ENCODE measurements around the gene USP50. TPM values are rescaled to one million over a fixed set of nuclear protein-coding genes. Genes with fewer than 3 reads are reported as not detected.
"Not testable (repeated sequence)": the region's sequence is repeated elsewhere in the genome, so short reads cannot be mapped to it uniquely, and the experiment has no call there.

USP50 gene
- total RNA-seq, 3 donors from 2014 or later: not detected

DNA sequence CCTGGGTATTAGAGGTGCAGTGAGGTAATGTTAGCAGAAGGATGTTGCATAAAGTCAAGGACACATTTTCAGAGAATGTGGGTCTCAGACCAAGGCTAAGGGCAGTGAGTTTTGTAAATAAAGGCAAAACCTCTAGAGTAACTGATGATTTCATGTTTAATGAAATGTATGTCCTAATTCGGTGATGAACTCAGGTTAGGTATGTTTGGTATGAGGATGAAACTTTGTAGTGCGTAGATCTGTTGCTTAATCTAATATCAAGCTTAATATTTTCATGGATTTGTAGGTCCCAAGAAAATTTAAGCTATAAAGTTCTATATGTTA, 3.6 kb downstream of the USP50 start:
- Mint-ChIP-seq H3K4me3 (no peak overlapping the region), H3K36me3 (ENCODE audit: insufficient read depth) (no peaks in the 10 kb centered on the region), H3K27me3 (ENCODE audit: low read depth) (peaks cover 3% of the 10 kb centered on the region), H3K9me3 (no peaks in the 10 kb centered on the region), H3K4me1 (ENCODE audit: low read depth) (no peaks in the 10 kb centered on the region)
- ATAC-seq (no peak), DNase-seq (no peak)

DNA sequence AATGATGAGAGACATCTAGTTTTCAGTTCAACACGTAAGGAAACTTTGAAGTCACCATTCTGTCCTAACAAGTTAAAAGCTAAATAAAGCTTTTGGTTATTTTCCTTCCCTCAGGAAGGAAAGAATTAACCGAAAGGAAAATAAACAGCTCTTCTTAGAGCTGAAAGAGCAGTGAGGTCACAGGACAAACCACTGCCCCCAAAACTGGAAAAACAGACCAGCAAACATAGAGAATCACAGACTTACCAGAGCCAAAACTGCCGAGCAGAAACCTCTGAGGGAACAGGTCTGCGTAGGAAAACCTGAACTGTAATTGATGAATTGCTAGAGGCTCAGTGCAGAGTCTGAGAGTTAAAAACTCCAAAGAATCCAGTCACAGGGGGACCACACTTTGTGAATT, 14.7 kb downstream of the USP50 start:
- Mint-ChIP-seq H3K9me3 (peaks cover 3% of the 10 kb centered on the region), H3K4me1 (ENCODE audit: low read depth) (no peaks in the 10 kb centered on the region), H3K4me3 (no peak overlapping the region), H3K36me3 (ENCODE audit: insufficient read depth) (no peaks in the 10 kb centered on the region), H3K27me3 (ENCODE audit: low read depth) (no peaks in the 10 kb centered on the region)
- DNase-seq (no peak), ATAC-seq (no peak)

DNA sequence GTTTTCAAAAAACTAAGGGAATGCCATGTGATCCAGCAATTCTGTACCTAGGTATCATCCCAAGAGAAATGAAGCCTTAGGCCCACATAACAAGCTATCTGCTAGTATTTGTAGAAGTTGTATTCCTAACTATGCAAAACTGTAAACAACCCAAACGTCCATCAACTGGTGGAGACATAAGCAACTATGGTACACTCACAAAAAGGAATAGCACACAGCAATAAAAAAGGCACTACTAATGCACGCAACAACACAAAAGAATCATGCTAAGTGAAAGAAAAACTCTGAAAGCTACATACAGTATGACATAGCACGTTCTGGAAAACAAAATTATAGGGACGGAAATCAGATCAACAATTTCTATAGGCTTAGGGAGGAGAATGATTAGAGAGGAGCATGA, 15.3 kb downstream of the USP50 start:
- no peak overlapping the region for H3K4me3 Mint-ChIP-seq

DNA sequence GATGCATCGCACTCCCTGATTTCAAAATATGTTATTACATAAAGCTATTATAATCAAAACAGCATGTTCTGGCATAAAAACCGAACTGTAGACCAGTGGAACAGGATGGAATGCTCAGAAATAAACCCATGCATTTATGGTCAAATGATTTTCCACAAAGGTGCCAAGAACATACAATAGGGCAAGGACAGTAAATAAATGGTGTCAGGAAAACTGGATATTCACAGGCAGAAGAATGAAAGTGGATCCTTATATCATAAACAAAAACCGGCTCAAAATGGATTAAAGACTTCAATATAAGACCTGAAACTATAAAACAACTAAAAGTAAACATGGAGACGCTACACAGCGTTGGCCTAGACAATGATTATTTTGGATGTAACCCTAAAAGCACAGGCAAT, 22.6 kb downstream of the USP50 start:
- no peaks in the 10 kb centered on the region for H3K36me3 Mint-ChIP-seq (ENCODE audit: insufficient read depth)
- H3K4me3 Mint-ChIP-seq: no peak overlapping the region
- H3K4me1 Mint-ChIP-seq (ENCODE audit: low read depth): no peaks in the 10 kb centered on the region
- peaks cover 3% of the 10 kb centered on the region for H3K9me3 Mint-ChIP-seq
- ATAC-seq (no peak), DNase-seq (no peak)
- no peaks in the 10 kb centered on the region for H3K27me3 Mint-ChIP-seq (ENCODE audit: low read depth)

More for the DNA sequence above, 15.3 kb downstream of the USP50 start:
- no peak for DNase-seq
- Mint-ChIP-seq H3K9me3 (peaks cover 3% of the 10 kb centered on the region), H3K27me3 (ENCODE audit: low read depth) (no peaks in the 10 kb centered on the region), H3K36me3 (ENCODE audit: insufficient read depth) (no peaks in the 10 kb centered on the region), H3K4me1 (ENCODE audit: low read depth) (no peaks in the 10 kb centered on the region)
- no peak for ATAC-seq

DNA sequence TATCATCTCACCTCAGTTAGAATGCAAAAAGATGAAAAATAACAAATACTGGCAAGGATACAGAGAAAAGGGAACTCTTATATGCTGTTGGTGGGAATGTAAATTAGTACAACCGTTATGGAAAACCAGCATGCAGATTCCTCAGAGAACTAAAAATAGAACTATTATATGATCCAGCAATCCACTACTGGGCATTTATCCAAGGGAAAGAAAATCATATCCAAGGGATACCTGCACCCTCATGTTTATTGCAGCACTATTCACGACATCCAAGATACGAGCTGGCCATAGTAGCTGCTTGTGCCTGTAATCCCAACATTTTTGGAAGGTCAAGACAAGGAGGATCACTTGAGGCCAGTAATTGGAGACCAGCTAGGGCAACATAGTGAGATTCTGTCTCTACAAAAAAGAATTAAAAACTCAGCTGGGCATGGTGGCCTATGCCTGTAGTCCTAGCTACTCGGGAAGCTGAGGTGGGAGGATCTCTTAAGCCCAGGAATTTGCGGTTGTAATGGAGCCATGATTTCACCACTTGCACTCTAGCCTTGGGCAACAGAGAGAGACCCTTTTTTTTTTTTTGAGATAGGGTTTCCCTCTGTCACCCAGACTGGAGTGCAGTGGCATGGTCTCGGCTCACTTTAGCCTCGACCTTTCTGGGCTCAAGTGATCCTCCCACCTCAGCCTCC, 26.6 kb downstream of the USP50 start:
- DNase-seq (no peak), ATAC-seq (no peak)
- H3K9me3 Mint-ChIP-seq: peaks cover under 1% of the 10 kb centered on the region
- H3K4me1 Mint-ChIP-seq (ENCODE audit: low read depth): no peaks in the 10 kb centered on the region
- H3K4me3 Mint-ChIP-seq: no peak overlapping the region
- no peaks in the 10 kb centered on the region for H3K27me3 Mint-ChIP-seq (ENCODE audit: low read depth)
- peaks cover 1% of the 10 kb centered on the region for H3K36me3 Mint-ChIP-seq (ENCODE audit: insufficient read depth)

DNA sequence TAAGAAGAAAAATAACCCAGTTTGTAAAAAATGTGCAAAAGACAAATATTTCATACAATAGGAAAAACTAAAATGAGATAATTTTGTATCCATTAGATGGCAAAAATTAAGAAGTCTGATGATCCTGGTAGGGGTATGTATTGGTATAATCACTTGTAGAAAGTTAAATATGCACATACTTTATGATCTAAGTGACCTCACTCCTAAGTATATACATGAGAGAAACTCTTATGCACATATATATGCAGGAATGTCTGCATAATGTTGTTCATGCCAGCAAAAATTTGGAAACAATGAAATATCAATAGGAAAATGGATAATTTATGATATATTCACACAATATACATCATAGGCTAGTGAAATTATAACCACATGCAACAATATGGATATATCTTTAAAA, 33.5 kb downstream of the USP50 start:
- no peaks in the 10 kb centered on the region for H3K36me3 Mint-ChIP-seq (ENCODE audit: insufficient read depth)
- no peaks in the 10 kb centered on the region for H3K27me3 Mint-ChIP-seq (ENCODE audit: low read depth)
- no peaks in the 10 kb centered on the region for H3K4me1 Mint-ChIP-seq (ENCODE audit: low read depth)
- no peaks in the 10 kb centered on the region for H3K9me3 Mint-ChIP-seq
- ATAC-seq (no peak), DNase-seq (no peak)
- no peak overlapping the region for H3K4me3 Mint-ChIP-seq

DNA sequence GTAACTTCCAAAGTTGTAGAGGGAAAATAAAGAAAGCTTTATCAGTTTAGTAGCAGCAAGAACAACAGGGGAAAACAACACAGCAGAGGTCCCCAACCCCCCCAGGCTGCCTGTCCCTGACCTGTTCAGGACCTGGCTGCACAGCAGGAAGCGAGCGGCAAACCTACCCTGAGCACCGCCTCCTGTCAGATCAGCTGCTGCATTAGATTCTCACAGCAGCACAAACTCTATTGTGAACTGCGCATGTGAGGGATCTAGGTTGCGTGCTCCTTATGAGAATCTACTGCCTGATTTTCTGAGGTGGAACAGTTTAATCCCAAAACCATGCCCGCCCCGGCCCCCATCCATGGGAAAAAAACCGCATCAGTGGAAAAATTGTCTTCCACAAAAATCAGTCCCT, 40.3 kb downstream of the USP50 start:
- Mint-ChIP-seq H3K4me1 (ENCODE audit: low read depth) (no peaks in the 10 kb centered on the region), H3K4me3 (no peak overlapping the region), H3K36me3 (ENCODE audit: insufficient read depth) (no peaks in the 10 kb centered on the region), H3K27me3 (ENCODE audit: low read depth) (no peaks in the 10 kb centered on the region), H3K9me3 (no peaks in the 10 kb centered on the region)
- no peak for DNase-seq
- ATAC-seq: no peak

DNA sequence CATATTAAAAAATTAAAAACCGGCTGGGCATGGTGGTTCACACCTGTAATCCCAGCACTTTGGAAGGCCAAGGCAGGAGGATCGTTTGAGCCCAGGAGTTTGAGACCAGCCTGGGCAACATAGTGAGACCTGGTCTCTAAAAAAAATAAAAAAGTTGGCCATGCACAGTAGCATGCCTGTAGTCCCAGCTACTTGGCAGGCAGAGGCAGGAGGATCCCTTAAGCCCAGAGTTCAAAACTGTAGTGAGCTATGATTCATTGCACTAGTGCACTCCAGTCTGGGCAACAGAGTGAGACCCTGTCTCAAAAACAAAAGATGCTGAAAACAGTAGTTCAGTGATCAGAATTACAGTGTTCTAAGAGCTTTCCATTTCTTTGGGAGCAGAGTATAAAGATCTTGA, 40.8 kb downstream of the USP50 start:
- H3K4me3 Mint-ChIP-seq; H3K4me1 Mint-ChIP-seq (ENCODE audit: low read depth); H3K27me3 Mint-ChIP-seq (ENCODE audit: low read depth); DNase-seq; H3K36me3 Mint-ChIP-seq (ENCODE audit: insufficient read depth); H3K9me3 Mint-ChIP-seq; ATAC-seq: not testable (repeated sequence)

DNA sequence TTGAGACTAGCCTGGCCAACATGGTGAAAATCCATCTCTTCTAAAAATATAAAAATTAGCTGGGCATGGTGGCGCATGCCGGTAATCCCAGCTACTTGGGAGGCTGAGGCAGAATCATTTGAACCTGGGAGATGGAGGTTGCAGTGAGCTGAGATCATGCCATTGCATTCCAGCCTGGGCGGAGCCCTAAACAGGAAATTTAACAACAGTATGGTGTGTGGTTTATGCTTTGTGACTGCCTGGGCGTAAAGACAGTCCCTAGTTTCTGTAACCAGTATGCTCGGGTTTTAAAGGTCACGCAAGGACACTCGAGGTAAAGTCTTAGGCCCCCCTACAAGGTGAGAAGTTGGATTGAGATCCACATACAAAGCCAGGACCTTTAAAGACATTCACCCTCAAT, 43.3 kb downstream of the USP50 start:
- Mint-ChIP-seq H3K9me3 (no peaks in the 10 kb centered on the region), H3K27me3 (ENCODE audit: low read depth) (no peaks in the 10 kb centered on the region), H3K4me3 (no peak overlapping the region), H3K4me1 (ENCODE audit: low read depth) (no peaks in the 10 kb centered on the region), H3K36me3 (ENCODE audit: insufficient read depth) (peaks cover 16% of the 10 kb centered on the region)
- DNase-seq: no peak
- no peak for ATAC-seq

DNA sequence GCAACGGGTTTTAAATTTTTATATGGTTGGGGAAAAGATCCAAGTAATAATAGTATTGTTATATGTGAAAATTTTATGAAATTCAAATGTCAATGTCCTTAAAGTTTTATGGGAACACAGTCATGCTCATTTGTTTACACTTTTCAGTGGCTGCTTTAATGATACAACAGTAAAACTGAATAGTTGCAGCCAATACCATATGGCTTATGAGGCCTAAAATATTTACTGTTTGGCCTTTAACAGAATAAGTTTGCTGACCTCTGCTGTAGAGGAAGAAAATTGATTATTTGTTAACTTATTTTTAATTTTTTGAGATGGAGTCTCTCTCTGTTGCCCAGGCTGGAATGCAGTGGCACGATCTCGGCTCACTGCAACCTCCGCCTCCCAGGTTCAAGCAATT, 44.7 kb downstream of the USP50 start:
- H3K4me1 Mint-ChIP-seq (ENCODE audit: low read depth): no peaks in the 10 kb centered on the region
- H3K4me3 Mint-ChIP-seq: no peak overlapping the region
- H3K9me3 Mint-ChIP-seq: no peaks in the 10 kb centered on the region
- H3K36me3 Mint-ChIP-seq (ENCODE audit: insufficient read depth): peaks cover 20% of the 10 kb centered on the region
- H3K27me3 Mint-ChIP-seq (ENCODE audit: low read depth): no peaks in the 10 kb centered on the region
- ATAC-seq (no peak), DNase-seq (no peak)

DNA sequence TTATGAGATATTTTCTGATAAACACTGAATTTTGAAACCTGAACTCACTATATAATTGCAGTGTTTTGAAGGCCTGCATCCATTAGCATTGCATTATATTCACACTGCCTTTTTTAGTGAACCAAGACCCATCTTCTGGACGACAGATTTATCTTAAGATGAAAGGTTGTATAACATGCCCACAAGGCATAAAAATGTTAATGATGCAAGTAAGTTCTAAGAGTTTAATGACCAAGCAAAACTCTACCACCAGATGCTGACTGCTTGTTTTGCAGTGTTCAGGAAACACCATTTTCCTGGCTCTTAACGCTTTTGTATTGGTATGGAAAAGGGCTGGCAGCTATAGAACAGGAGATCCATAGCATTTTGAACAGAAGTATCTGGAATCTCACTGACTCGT, 46.1 kb downstream of the USP50 start:
- ATAC-seq (no peak), DNase-seq (no peak)
- peaks cover 26% of the 10 kb centered on the region for H3K36me3 Mint-ChIP-seq (ENCODE audit: insufficient read depth)
- H3K4me3 Mint-ChIP-seq: no peak overlapping the region
- H3K9me3 Mint-ChIP-seq: no peaks in the 10 kb centered on the region
- H3K4me1 Mint-ChIP-seq (ENCODE audit: low read depth): no peaks in the 10 kb centered on the region
- no peaks in the 10 kb centered on the region for H3K27me3 Mint-ChIP-seq (ENCODE audit: low read depth)

DNA sequence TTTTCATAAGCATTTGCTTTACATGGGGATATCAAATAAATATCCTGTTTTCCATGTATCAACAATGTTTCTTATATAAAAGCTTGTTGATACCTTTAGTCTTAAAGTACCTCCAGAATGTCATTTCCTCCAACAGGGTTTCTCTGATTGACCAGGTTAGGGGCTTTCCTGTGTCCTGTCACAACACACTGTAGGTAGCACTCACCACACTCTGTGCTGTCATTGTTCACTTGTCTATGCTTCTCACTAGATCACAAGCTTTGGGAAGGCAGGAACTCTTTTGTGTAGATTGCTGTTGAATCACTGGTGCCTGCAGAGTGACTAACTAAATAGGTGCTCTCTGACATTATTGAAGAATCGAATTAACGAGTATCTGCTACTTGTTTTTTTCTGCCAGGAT, 49.8 kb downstream of the USP50 start:
- H3K36me3 Mint-ChIP-seq (ENCODE audit: insufficient read depth): peaks cover 45% of the 10 kb centered on the region
- H3K9me3 Mint-ChIP-seq: no peaks in the 10 kb centered on the region
- H3K27me3 Mint-ChIP-seq (ENCODE audit: low read depth): no peaks in the 10 kb centered on the region
- no peak for DNase-seq
- no peaks in the 10 kb centered on the region for H3K4me1 Mint-ChIP-seq (ENCODE audit: low read depth)
- no peak overlapping the region for H3K4me3 Mint-ChIP-seq
- no peak for ATAC-seq

DNA sequence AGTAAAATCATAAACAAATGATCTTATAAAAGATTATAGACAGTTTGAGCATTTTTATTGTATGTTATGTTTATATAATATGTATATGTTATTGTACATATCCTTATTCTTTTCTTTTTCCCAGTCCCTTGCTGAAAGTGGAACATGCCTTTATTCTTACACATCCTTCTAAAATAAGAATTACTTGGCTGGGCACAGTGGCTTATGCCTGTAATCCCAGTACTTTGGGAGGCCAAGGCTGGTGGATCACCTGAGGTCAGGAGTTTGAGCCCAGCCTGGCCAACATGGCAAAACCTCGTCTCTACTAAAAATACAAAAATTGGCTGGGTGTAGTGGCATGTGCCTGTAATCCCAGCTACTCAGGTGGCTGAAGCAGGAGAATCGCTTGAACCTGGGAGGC, 51.9 kb downstream of the USP50 start:
- H3K4me1 Mint-ChIP-seq (ENCODE audit: low read depth); ATAC-seq; DNase-seq; H3K9me3 Mint-ChIP-seq; H3K27me3 Mint-ChIP-seq (ENCODE audit: low read depth); H3K4me3 Mint-ChIP-seq: not testable (repeated sequence)
- peaks cover 53% of the 10 kb centered on the region for H3K36me3 Mint-ChIP-seq (ENCODE audit: insufficient read depth)

DNA sequence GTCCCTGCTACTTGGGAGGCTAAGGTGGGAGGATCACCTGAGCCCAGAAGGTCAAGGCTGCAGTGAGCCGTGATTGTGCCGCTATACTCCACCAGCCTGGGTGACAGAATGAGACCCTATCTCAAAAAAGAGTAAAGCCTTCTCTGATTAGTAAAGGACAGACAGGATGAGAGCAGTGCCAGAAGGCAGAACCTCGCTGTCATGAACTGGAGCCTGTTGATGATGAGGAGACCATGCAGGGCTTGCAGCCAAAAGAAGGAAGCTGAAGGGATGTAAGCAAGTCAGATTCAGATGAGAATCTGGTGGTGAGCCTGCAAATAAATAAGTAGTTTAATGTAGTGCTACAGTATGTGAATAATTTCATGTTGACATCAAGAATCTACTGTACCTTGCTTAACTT, 52.8 kb downstream of the USP50 start:
- no peaks in the 10 kb centered on the region for H3K9me3 Mint-ChIP-seq
- no peak for ATAC-seq
- no peaks in the 10 kb centered on the region for H3K27me3 Mint-ChIP-seq (ENCODE audit: low read depth)
- H3K4me3 Mint-ChIP-seq: no peak overlapping the region
- DNase-seq: no peak
- peaks cover 50% of the 10 kb centered on the region for H3K36me3 Mint-ChIP-seq (ENCODE audit: insufficient read depth)
- no peaks in the 10 kb centered on the region for H3K4me1 Mint-ChIP-seq (ENCODE audit: low read depth)

DNA sequence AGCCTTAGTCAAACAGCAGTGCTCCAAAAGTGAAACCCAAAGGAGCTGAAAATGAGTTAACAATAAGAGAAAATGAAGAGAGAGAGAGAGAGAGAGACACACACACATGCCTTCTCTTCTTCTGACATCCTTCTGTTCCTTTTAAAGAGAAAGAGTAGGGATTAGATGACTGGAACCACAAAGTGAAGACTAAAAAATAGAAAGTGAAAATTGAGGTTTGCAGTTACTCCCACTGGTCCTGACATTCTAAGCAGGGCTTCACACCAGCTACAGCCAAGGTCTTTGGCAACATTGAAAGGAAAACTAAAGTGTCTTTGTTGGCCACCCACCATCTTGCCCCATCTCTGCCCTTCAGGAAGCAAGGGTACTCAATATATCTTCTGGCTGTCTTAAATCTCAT, 59.2 kb downstream of the USP50 start:
- Mint-ChIP-seq H3K27me3 (ENCODE audit: low read depth) (no peaks in the 10 kb centered on the region), H3K4me3 (no peak overlapping the region), H3K36me3 (ENCODE audit: insufficient read depth) (peaks cover 32% of the 10 kb centered on the region), H3K4me1 (ENCODE audit: low read depth) (peaks cover 6% of the 10 kb centered on the region), H3K9me3 (no peaks in the 10 kb centered on the region)
- ATAC-seq: peak; percentile 59 to 63
- DNase-seq: no peak

DNA sequence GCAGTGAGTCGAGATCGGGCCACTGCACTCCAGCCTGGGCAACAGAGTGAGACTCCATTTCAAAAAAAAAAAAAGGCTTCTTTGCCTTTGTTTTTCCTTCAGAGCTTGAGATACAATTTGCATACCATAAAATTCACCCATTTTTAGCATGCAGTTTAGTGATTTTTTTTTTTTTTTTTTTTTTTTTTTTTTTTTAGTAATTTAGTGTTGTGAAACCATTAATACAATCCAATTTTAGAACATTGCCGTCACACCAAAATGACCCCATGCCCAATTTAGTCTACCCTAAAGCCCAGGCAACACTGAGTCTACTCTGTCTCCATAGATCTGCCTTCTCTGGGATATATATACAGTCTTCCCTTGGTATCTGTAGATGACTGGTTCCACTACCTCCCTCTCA, 61.1 kb downstream of the USP50 start:
- no peaks in the 10 kb centered on the region for H3K27me3 Mint-ChIP-seq (ENCODE audit: low read depth)
- ATAC-seq (no peak), DNase-seq (no peak)
- H3K9me3 Mint-ChIP-seq: no peaks in the 10 kb centered on the region
- peaks cover 31% of the 10 kb centered on the region for H3K36me3 Mint-ChIP-seq (ENCODE audit: insufficient read depth)
- no peak overlapping the region for H3K4me3 Mint-ChIP-seq
- H3K4me1 Mint-ChIP-seq (ENCODE audit: low read depth): peaks cover 8% of the 10 kb centered on the region
